ENCODE measurements around the gene TMEM132C. TPM values are rescaled to one million over a fixed set of nuclear protein-coding genes. Genes with fewer than 3 reads are reported as not detected.

TMEM132C gene
- total and polyA plus RNA-seq, 2 of the 4 experiments (the other 2 are of a cell fraction), result not detected

GRCh38 chr12:128468926-128469325 is 202.0 kb downstream of the TMEM132C start:
- ATAC-seq (ENCODE audit: low read depth) (no peak), DNase-seq (no peak)
- Histone ChIP-seq H4K20me1 (ENCODE audit: insufficient read depth, low read length) (no peaks in the 10 kb centered on the region), H3K9ac (ENCODE audit: low read depth, low read length) (no peak overlapping the region), H4K91ac (ENCODE audit: insufficient read depth, low read depth, low read length) (no peak overlapping the region), H3K9me3 (ENCODE audit: control insufficient read depth, insufficient read depth, low read length) (peaks cover 36% of the 10 kb centered on the region), H2AFZ (replicated peaks; ENCODE audit: low read length, poor library complexity) (no peak overlapping the region), H3K4me2 (ENCODE audit: low read depth, low read length) (no peak overlapping the region), H3K14ac (replicated peaks; ENCODE audit: low read depth, low read length) (no peak overlapping the region), H2BK120ac (ENCODE audit: low read depth, low read length) (no peak overlapping the region), H3K4me1 (ENCODE audit: control insufficient read depth, insufficient read depth, low read length) (no peaks in the 10 kb centered on the region), H3K9me1 (ENCODE audit: insufficient read depth, low read length) (no peaks in the 10 kb centered on the region), H2BK5ac (ENCODE audit: low read depth, low read length, poor library complexity, severe bottlenecking) (no peak overlapping the region), H4K8ac (ENCODE audit: low read depth in 2 of 2, low read length in 2 of 2) (no peak overlapping the region), H2BK20ac (ENCODE audit: low read depth, low read length) (no peak overlapping the region), H3K36me3 (ENCODE audit: control insufficient read depth, insufficient read depth, low read length) (no peaks in the 10 kb centered on the region), H3K56ac (ENCODE audit: extremely low read depth, insufficient read depth, low read length) (no peak overlapping the region), H3K4ac (ENCODE audit: low read depth, low read length) (no peak overlapping the region), H2AK9ac (replicated peaks; ENCODE audit: low read depth, low read length, poor library complexity) (no peak overlapping the region), H3K18ac (ENCODE audit: low read depth, low read length) (no peak overlapping the region), H2BK15ac (ENCODE audit: low read depth, low read length) (no peak overlapping the region), H3K27ac (ENCODE audit: insufficient read depth, low read length) (no peak overlapping the region), H3K4me3 (ENCODE audit: insufficient read depth, low read depth, low read length) (no peak overlapping the region), H4K5ac (ENCODE audit: low read depth, low read length) (no peak overlapping the region), H3K27me3 (ENCODE audit: control insufficient read depth, insufficient read depth, low read length) (no peaks in the 10 kb centered on the region), H2AK5ac (ENCODE audit: low read depth, low read length) (no peak overlapping the region), H3K23ac (ENCODE audit: low read depth, low read length) (no peak overlapping the region), H3K79me1 (ENCODE audit: low read depth in 1 of 2, low read length in 2 of 2) (no peaks in the 10 kb centered on the region)
- ChIA-PET POLR2A (ENCODE audit: unreplicated experiment) (no interaction called here), CTCF (no interaction called here)
- BruUV-seq (replicated peaks), result no TSS peak
- intact Hi-C loops (cut with micrococcal nuclease) (no loop called here), dilution Hi-C loops (cut with HindIII; ENCODE audit: low sequenced_read_pairs, unreplicated experiment) (no loop called here), in situ Hi-C loops (cut with MboI; ENCODE audit: low sequenced_read_pairs) (no loop called here)
- TF ChIP-seq NFE2L2 (IDR thresholded peaks at IDR 0.05; ENCODE audit: low read depth, low read length), result no peak
- TF ChIP-seq CEBPB (IDR thresholded peaks at IDR 0.05; ENCODE audit: low read depth, low read length), result no peak
- no peak for TF ChIP-seq MAFK (IDR thresholded peaks at IDR 0.05; ENCODE audit: low read depth, low read length)
- TF ChIP-seq FOS (IDR thresholded peaks at IDR 0.05; ENCODE audit: low read depth, low read length), result no peak
- no peak for TF ChIP-seq BHLHE40 (IDR thresholded peaks at IDR 0.05; ENCODE audit: low read depth, low read length)
- TF ChIP-seq RFX5 (IDR thresholded peaks at IDR 0.05; ENCODE audit: low read depth, low read length), result no peak
- TF ChIP-seq MXI1 (IDR thresholded peaks at IDR 0.05; ENCODE audit: borderline replicate concordance, low read depth, low read length), result no peak
- TF ChIP-seq MAZ (IDR thresholded peaks at IDR 0.05; ENCODE audit: borderline replicate concordance, low read depth, low read length), result no peak
- TF ChIP-seq RAD21 (IDR thresholded peaks at IDR 0.05; ENCODE audit: low read length), result no peak
- TF ChIP-seq, protein P1, sequence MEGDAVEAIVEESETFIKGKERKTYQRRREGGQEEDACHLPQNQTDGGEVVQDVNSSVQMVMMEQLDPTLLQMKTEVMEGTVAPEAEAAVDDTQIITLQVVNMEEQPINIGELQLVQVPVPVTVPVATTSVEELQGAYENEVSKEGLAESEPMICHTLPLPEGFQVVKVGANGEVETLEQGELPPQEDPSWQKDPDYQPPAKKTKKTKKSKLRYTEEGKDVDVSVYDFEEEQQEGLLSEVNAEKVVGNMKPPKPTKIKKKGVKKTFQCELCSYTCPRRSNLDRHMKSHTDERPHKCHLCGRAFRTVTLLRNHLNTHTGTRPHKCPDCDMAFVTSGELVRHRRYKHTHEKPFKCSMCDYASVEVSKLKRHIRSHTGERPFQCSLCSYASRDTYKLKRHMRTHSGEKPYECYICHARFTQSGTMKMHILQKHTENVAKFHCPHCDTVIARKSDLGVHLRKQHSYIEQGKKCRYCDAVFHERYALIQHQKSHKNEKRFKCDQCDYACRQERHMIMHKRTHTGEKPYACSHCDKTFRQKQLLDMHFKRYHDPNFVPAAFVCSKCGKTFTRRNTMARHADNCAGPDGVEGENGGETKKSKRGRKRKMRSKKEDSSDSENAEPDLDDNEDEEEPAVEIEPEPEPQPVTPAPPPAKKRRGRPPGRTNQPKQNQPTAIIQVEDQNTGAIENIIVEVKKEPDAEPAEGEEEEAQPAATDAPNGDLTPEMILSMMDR (conservative IDR thresholded peaks at IDR 0.05; ENCODE audit: low read depth, low read length), result no peak
- no peak for TF ChIP-seq POLR2A (IDR thresholded peaks at IDR 0.05; ENCODE audit: low read depth, low read length)
- no peak for TF ChIP-seq SMC3 (IDR thresholded peaks at IDR 0.05; ENCODE audit: low read depth, low read length)
- no peak for TF ChIP-seq RCOR1 (IDR thresholded peaks at IDR 0.05; ENCODE audit: insufficient replicate concordance, low read length)
- no peak for TF ChIP-seq ELK1 (IDR thresholded peaks at IDR 0.05; ENCODE audit: borderline replicate concordance, low read depth, low read length)
- TF ChIP-seq USF2 (IDR thresholded peaks at IDR 0.05; ENCODE audit: low read depth, low read length), result no peak
- TF ChIP-seq CHD1 (IDR thresholded peaks at IDR 0.05; ENCODE audit: low read depth, low read length), result no peak
- no CpG with 5 or more reads among the region's 4 CpGs for WGBS, 2 experiments (ENCODE audit: extremely low coverage in 2 of 2, insufficient read length in 1 of 2)

Measured in IMR-90 (cell line).